Glutamatergic neuron (in vitro differentiated cells): ENCODE results near the gene SRGAP3. TPM values are rescaled to one million over a fixed set of nuclear protein-coding genes. Genes with fewer than 3 reads are reported as not detected.

Source experiments
- DNase-seq: peaks from one replicate; pipeline ENCODE4 v3.0.0; 2022
- H3K27ac Mint-ChIP-seq: one replicate; pipeline ENCODE4 v1.8.0; 2020; ENCODE audit warnings: mild to moderate bottlenecking, mixed read lengths, inconsistent platforms; ENCODE audit not compliant: unreplicated experiment
- H3K27me3 Mint-ChIP-seq: one replicate; pipeline ENCODE4 v1.8.0; 2020; ENCODE audit warnings: mild to moderate bottlenecking, moderate library complexity, mixed read lengths, inconsistent platforms; ENCODE audit not compliant: unreplicated experiment
- H3K36me3 Mint-ChIP-seq: one replicate; pipeline ENCODE4 v1.8.0; 2020; ENCODE audit warnings: mild to moderate bottlenecking, mixed read lengths, inconsistent platforms; ENCODE audit not compliant: unreplicated experiment
- H3K4me1 Mint-ChIP-seq: one replicate; pipeline ENCODE4 v1.8.0; 2020; ENCODE audit warnings: mild to moderate bottlenecking, low read depth, mixed read lengths, inconsistent platforms; ENCODE audit not compliant: unreplicated experiment
- H3K4me3 Mint-ChIP-seq: one replicate; pipeline ENCODE4 v1.8.0; 2020; ENCODE audit warnings: mild to moderate bottlenecking, mixed read lengths, inconsistent platforms; ENCODE audit not compliant: unreplicated experiment
- H3K9me3 Mint-ChIP-seq: one replicate; pipeline ENCODE4 v1.8.0; 2020; ENCODE audit warnings: mild to moderate bottlenecking, moderate library complexity, mixed read lengths, inconsistent platforms; ENCODE audit not compliant: unreplicated experiment
- total RNA-seq: library from RNA; stranded (reverse); fragmentation: NEBNext Ultra II Directional; extraction: Animal tissue kit (Norgen Biotek cat#: 25700); gene quantifications from one replicate; pipeline ENCODE4 v1.2.1, GENCODE V29; 2021; ENCODE audit not compliant: unreplicated experiment
- TF ChIP-seq, protein P1 (sequence below): fragments of 200-600 bp; sonication (generic); IDR thresholded peaks from one replicate; pipeline ENCODE4 v1.5.0; 2021; ENCODE audit not compliant: partially characterized antibody, unreplicated experiment

The SRGAP3 gene
- total RNA-seq, 1 donor from 2014 or later: 197 TPM

DNA sequence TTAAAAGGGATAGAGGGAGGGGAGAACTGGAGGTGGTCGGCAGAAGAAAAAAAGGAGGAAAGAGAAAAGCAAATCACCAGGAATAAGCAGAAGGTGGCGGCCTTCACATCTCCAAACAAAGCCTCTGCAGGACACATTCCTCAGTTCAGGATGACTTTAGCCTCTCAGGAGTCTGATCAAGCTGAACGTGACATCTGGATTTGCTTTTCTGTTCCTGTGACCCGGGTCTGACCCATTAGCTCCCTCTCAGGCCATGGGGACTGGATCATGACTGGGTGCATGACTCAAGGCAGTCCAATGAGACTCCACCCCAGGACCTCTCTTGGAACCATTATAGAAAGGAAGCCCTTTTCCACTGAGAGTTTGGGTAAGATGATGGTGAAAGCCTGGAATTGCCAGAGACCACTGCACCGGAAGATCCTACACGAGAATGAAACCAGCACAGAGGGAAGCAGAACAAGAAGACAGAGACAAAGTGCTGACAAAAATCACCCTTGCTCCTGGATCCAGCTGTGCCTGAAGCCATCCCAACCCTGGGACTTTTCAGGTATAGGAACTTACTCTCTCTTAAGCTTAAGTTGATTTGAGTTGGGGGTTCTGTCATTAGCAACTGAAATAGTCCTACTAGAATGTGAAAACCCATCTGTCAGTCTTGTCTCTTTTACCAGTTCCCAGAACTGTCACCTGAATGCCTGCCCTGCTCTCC, 240.7 kb downstream of the SRGAP3 start:
- H3K36me3 Mint-ChIP-seq: peaks cover 9% of the 10 kb centered on the region
- H3K4me3 Mint-ChIP-seq: no peak overlapping the region
- no peaks in the 10 kb centered on the region for H3K4me1 Mint-ChIP-seq
- DNase-seq: no peak
- H3K27ac Mint-ChIP-seq: peak overlapping the region; percentile 73
- TF ChIP-seq, protein P1, sequence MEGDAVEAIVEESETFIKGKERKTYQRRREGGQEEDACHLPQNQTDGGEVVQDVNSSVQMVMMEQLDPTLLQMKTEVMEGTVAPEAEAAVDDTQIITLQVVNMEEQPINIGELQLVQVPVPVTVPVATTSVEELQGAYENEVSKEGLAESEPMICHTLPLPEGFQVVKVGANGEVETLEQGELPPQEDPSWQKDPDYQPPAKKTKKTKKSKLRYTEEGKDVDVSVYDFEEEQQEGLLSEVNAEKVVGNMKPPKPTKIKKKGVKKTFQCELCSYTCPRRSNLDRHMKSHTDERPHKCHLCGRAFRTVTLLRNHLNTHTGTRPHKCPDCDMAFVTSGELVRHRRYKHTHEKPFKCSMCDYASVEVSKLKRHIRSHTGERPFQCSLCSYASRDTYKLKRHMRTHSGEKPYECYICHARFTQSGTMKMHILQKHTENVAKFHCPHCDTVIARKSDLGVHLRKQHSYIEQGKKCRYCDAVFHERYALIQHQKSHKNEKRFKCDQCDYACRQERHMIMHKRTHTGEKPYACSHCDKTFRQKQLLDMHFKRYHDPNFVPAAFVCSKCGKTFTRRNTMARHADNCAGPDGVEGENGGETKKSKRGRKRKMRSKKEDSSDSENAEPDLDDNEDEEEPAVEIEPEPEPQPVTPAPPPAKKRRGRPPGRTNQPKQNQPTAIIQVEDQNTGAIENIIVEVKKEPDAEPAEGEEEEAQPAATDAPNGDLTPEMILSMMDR: no peak
- H3K9me3 Mint-ChIP-seq: peaks cover 2% of the 10 kb centered on the region
- H3K27me3 Mint-ChIP-seq: peaks cover 8% of the 10 kb centered on the region

DNA sequence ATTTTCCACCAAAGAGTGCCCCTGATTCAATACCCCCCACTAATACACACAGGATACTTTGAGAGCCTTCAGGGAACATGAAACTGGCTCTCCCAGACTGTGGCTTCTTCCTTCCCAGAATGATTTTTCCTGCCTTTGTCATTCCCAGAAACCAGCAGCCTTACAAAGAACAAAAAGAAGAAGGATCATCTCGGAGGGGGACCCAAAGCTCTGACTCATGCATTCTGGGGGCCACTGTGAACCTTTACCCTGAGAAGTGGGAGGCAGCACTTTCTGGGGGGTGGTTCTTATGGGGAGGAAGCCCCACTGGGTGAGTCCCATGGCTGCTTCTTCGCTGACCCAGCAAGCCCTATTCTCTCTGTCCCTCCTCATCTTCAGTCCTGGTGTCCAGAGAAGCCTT, 241.5 kb downstream of the SRGAP3 start:
- Mint-ChIP-seq H3K9me3 (peaks cover 2% of the 10 kb centered on the region), H3K4me3 (no peak overlapping the region), H3K27ac (peak overlapping the region; percentile 73), H3K36me3 (peaks cover 9% of the 10 kb centered on the region), H3K27me3 (peaks cover 8% of the 10 kb centered on the region), H3K4me1 (no peaks in the 10 kb centered on the region)
- TF ChIP-seq, protein P1: no peak
- DNase-seq: no peak

DNA sequence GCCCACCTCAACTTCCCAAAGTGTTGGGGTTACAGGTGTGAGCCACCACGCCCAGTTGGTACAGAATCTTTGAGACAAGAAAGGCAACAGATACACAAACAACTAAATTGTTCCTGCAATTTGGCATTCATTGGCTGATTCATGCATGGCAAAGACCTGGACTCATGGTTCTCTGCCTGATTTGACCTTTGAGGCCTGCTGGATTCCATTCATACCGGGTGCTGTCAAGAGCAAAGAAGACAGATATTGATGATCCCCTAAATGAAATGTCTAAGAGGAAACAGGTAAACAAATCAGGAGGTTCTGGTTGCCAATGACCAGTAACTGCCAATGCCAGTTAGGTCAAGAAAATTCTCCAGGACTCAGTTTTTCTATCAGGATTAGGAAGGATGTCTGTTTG, 242.2 kb downstream of the SRGAP3 start:
- H3K9me3 Mint-ChIP-seq: peaks cover 2% of the 10 kb centered on the region
- H3K27ac Mint-ChIP-seq: no peak overlapping the region
- peaks cover 8% of the 10 kb centered on the region for H3K27me3 Mint-ChIP-seq
- DNase-seq: no peak
- peaks cover 9% of the 10 kb centered on the region for H3K36me3 Mint-ChIP-seq
- no peak overlapping the region for H3K4me3 Mint-ChIP-seq
- TF ChIP-seq, protein P1: no peak
- H3K4me1 Mint-ChIP-seq: no peaks in the 10 kb centered on the region

DNA sequence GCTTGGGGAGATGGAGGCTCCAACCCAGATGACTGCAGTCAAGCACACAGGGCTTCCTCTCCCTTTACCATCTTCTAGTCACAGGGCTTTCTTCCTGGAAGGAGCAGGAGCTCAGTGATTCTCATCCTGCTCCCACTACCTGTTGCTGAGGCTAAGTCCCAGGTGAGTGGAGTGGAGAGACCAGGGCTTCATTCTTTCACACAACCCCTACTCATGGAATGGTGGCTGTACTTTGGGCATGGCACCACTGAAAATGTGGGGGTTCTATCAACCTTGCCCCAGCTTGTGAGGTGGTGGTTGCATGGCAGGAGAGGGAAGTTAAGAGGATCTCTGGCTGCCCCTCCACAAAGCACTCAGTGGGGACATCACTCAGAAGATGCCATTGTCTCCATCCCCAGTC, 249.4 kb downstream of the SRGAP3 start:
- H3K9me3 Mint-ChIP-seq: peaks cover 3% of the 10 kb centered on the region
- H3K4me1 Mint-ChIP-seq: peaks cover 20% of the 10 kb centered on the region
- H3K4me3 Mint-ChIP-seq: no peak overlapping the region
- no peaks in the 10 kb centered on the region for H3K36me3 Mint-ChIP-seq
- H3K27ac Mint-ChIP-seq: no peak overlapping the region
- H3K27me3 Mint-ChIP-seq: peaks cover 6% of the 10 kb centered on the region
- DNase-seq: no peak
- TF ChIP-seq, protein P1: no peak

DNA sequence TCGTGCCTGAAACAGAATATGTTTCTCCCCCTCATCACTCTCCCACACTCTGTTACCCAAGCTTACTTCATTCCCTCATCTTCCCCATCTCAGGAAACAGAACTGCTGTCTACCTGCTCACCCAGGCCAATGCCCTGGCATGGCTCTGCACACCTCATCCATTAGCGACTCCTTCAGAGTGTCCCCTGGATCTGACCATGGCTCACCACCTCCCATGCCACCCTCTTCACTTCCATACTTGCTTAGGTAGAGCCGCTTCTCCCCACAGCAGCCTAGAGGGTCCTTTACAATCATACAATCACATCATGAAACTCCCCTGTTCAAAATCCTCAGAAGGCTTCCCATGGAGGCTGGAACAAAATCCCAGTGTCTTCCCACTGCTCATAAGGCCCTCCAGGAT, 252.3 kb downstream of the SRGAP3 start:
- Mint-ChIP-seq H3K27me3 (peaks cover 7% of the 10 kb centered on the region), H3K36me3 (no peaks in the 10 kb centered on the region), H3K4me1 (peaks cover 30% of the 10 kb centered on the region), H3K9me3 (peaks cover 7% of the 10 kb centered on the region), H3K4me3 (peak overlapping the region; percentile 3), H3K27ac (peak overlapping the region; percentile 48)
- DNase-seq: no peak
- TF ChIP-seq, protein P1: no peak
